GM23338 (cell line): Measurements from ENCODE around the gene SND1. TPM values are rescaled to one million over a fixed set of nuclear protein-coding genes. Genes with fewer than 3 reads are reported as not detected.

Source experiments
- ATAC-seq: fragments of 200-7000 bp; cut with Tn5 transposase; 3 replicates; pipeline ENCODE4 v1.9.1; 2020
- DNase-seq: peaks from one replicate; pipeline ENCODE4 v3.0.0-alpha.2; 2015; ENCODE audit warnings: low spot score
- H2AFZ ChIP-seq: fragments of 200-600 bp; sonication (generic); 2 replicates; pipeline ENCODE4 v1.8.0; 2016; ENCODE audit warnings: antibody characterized with exemption, mild to moderate bottlenecking, moderate library complexity
- H3F3A ChIP-seq: fragments of 200-600 bp; sonication (generic); replicated peaks from 2 replicates; pipeline ENCODE4 v1.8.0; 2017; ENCODE audit warnings: antibody characterized with exemption, mixed run types, low read depth
- H3K27ac ChIP-seq: fragments of 200-600 bp; sonication (generic); 2 replicates; pipeline ENCODE4 v1.6.1; 2016; ENCODE audit warnings: low read depth
- H3K27me3 ChIP-seq: fragments of 200-600 bp; sonication (generic); 2 replicates; pipeline ENCODE4 v1.8.0; 2016; ENCODE audit warnings: mild to moderate bottlenecking, mixed run types, moderate library complexity; ENCODE audit not compliant: insufficient read depth
- H3K36me3 ChIP-seq: fragments of 200-600 bp; sonication (generic); 2 replicates; pipeline ENCODE4 v1.8.0; 2016; ENCODE audit warnings: mild to moderate bottlenecking; ENCODE audit not compliant: insufficient read depth
- H3K4me1 ChIP-seq: fragments of 200-600 bp; sonication (generic); 2 replicates; pipeline ENCODE4 v1.8.0; 2016; ENCODE audit warnings: mild to moderate bottlenecking, moderate library complexity; ENCODE audit not compliant: insufficient read depth
- H3K4me2 ChIP-seq: fragments of 200-600 bp; sonication (generic); 2 replicates; pipeline ENCODE4 v1.7.1; 2017; ENCODE audit warnings: mixed run types
- H3K4me3 ChIP-seq: fragments of 200-600 bp; sonication (generic); 2 replicates; pipeline ENCODE4 v1.6.1; 2016; ENCODE audit warnings: mixed run types
- H3K79me2 ChIP-seq: fragments of 200-600 bp; sonication (generic); replicated peaks from 2 replicates; pipeline ENCODE4 v1.8.0; 2017; ENCODE audit warnings: mild to moderate bottlenecking; ENCODE audit not compliant: insufficient read depth
- H3K9me2 ChIP-seq: fragments of 200-600 bp; sonication (generic); 2 replicates; pipeline ENCODE4 v1.8.0; 2017; ENCODE audit not compliant: insufficient read depth
- H4K20me1 ChIP-seq: fragments of 200-600 bp; sonication (generic); replicated peaks from 2 replicates; pipeline ENCODE4 v1.8.0; 2017; ENCODE audit warnings: mild to moderate bottlenecking; ENCODE audit not compliant: insufficient read depth
- H3K27ac Mint-ChIP-seq: 2 replicates; pipeline ENCODE4 v1.8.0; 2020; ENCODE audit warnings: inconsistent platforms, mild to moderate bottlenecking, moderate library complexity, mixed read lengths
- H3K27me3 Mint-ChIP-seq: 3 replicates; pipeline ENCODE4 v1.8.0; 2022; ENCODE audit warnings: low read depth, mild to moderate bottlenecking, moderate library complexity, mixed read lengths, inconsistent platforms; ENCODE audit not compliant: insufficient read depth, poor library complexity
- H3K36me3 Mint-ChIP-seq: 3 replicates; pipeline ENCODE4 v1.8.0; 2021; ENCODE audit warnings: low read depth, mild to moderate bottlenecking, inconsistent platforms, moderate library complexity, mixed read lengths
- H3K4me1 Mint-ChIP-seq: 3 replicates; pipeline ENCODE4 v1.8.0; 2020; ENCODE audit warnings: mild to moderate bottlenecking, inconsistent platforms, mixed read lengths
- H3K4me3 Mint-ChIP-seq: 3 replicates; pipeline ENCODE4 v1.8.0; 2021; ENCODE audit warnings: moderate library complexity, mild to moderate bottlenecking, inconsistent platforms, mixed read lengths
- H3K9me3 Mint-ChIP-seq: 3 replicates; pipeline ENCODE4 v1.8.0; 2020; ENCODE audit warnings: moderate library complexity, mild to moderate bottlenecking, inconsistent platforms, mixed read lengths
- ETS1 ChIP-seq: IDR thresholded peaks from 2 replicates; pipeline ENCODE4 v1.6.1; 2016; ENCODE audit warnings: antibody characterized with exemption
- EZH2 ChIP-seq: fragments of 200-600 bp; sonication (generic); IDR thresholded peaks from one replicate; pipeline ENCODE4 v1.8.0; 2017; ENCODE audit warnings: antibody characterized with exemption, mild to moderate bottlenecking, low read depth; ENCODE audit not compliant: unreplicated experiment
- EZH2phosphoT487 ChIP-seq: fragments of 200-600 bp; sonication (generic); IDR thresholded peaks from one replicate; pipeline ENCODE4 v1.8.1; 2018; ENCODE audit warnings: antibody characterized with exemption; ENCODE audit not compliant: unreplicated experiment
- JUNB ChIP-seq: IDR thresholded peaks from one replicate; pipeline ENCODE4 v1.6.1; 2016; ENCODE audit warnings: antibody characterized with exemption; ENCODE audit not compliant: unreplicated experiment
- NANOG ChIP-seq: IDR thresholded peaks from 2 replicates; pipeline ENCODE4 v1.6.1; 2016; ENCODE audit warnings: antibody characterized with exemption, borderline replicate concordance
- POLR2AphosphoS5 ChIP-seq: IDR thresholded peaks from 2 replicates; pipeline ENCODE4 v1.6.1; 2016; ENCODE audit warnings: antibody characterized with exemption, low read depth
- REST ChIP-seq: IDR thresholded peaks from one replicate; pipeline ENCODE4 v1.6.1; 2018; ENCODE audit warnings: antibody characterized with exemption; ENCODE audit not compliant: unreplicated experiment
- STAT1 ChIP-seq: IDR thresholded peaks from one replicate; pipeline ENCODE4 v1.6.1; 2016; ENCODE audit warnings: antibody characterized with exemption; ENCODE audit not compliant: unreplicated experiment
- ZNF462 ChIP-seq: fragments of 250-450 bp; sonication (Bioruptor Pico); IDR thresholded peaks from 2 replicates; pipeline ENCODE4 v1.5.0; 2020; ENCODE audit warnings: mild to moderate bottlenecking, moderate library complexity
- polyA plus RNA-seq: library from polyadenylated mRNA; unstranded; fragments of >200 nt; fragmentation: Nextera tagmentation; extraction: Ambion mirVana; gene quantifications from 2 replicates; pipeline ENCODE4 v1.2.1, GENCODE V29; 2016
- total RNA-seq: library from RNA; depleted of rRNA; stranded (reverse); fragments of >200 nt; shearing (Covaris generic); gene quantifications from 2 replicates; pipeline ENCODE4 v1.2.3, GENCODE V29; 2014

The SND1 gene
- total and polyA plus RNA-seq, 2 experiments from 2014 or later, result 107 to 254 TPM

- TF ChIP-seq ZNF462 (CRISPR knock-in tag) (no peak), EZH2phosphoT487 (no peak), POLR2AphosphoS5 (no peak), STAT1 (no peak)
Observed at GRCh38 chr7:128033246-128033645, 381.3 kb downstream of the SND1 start (continued).

- H3K4me1 ChIP-seq, result peaks cover 14% of the 10 kb centered on the region
- H2AFZ ChIP-seq, result no peak overlapping the region
- ATAC-seq (no peak), DNase-seq (no peak)
- Mint-ChIP-seq H3K4me1 (peaks cover 22% of the 10 kb centered on the region), H3K27ac (no peak overlapping the region), H3K9me3 (no peaks in the 10 kb centered on the region), H3K36me3 (peaks cover 9% of the 10 kb centered on the region; the same call in 2 of the 3 replicates), H3K27me3 (peaks cover 25% of the 10 kb centered on the region), H3K4me3 (no peak overlapping the region)
- peaks cover 10% of the 10 kb centered on the region; the same call in 1 of the 2 replicates for H3K79me2 ChIP-seq
- no peak overlapping the region for H3K27ac ChIP-seq
- H3K36me3 ChIP-seq, result no peaks in the 10 kb centered on the region
- H4K20me1 ChIP-seq, result peaks cover 34% of the 10 kb centered on the region
- H3K4me2 ChIP-seq, result no peak overlapping the region
- no peak overlapping the region for H3K4me3 ChIP-seq
- peaks cover 26% of the 10 kb centered on the region for H3K27me3 ChIP-seq
- no peaks in the 10 kb centered on the region for H3F3A ChIP-seq
- H3K9me2 ChIP-seq, result peaks cover 2% of the 10 kb centered on the region; the same call in 1 of the 2 replicates
- TF ChIP-seq EZH2 (no peak), NANOG (no peak), REST (no peak), ETS1 (no peak), POLR2AphosphoS5 (no peak), EZH2phosphoT487 (no peak), JUNB (no peak)
Observed at GRCh38 chr7:128034825-128035224, 382.8 kb downstream of the SND1 start.
